GM12891 (cell line): ENCODE data around the gene TLX2.

Source experiments
- PAX5 ChIP-seq: IDR thresholded peaks from 2 replicates; pipeline ENCODE4 v1.6.1; 2011; ENCODE audit warnings: low read length, moderate library complexity, mild to moderate bottlenecking; ENCODE audit not compliant: insufficient read depth, severe bottlenecking
- POLR2A ChIP-seq: IDR thresholded peaks from 2 replicates; pipeline ENCODE4 v1.6.1; 2011; ENCODE audit warnings: low read depth, low read length, control low read depth
- POLR2AphosphoS5 ChIP-seq: IDR thresholded peaks from 2 replicates; pipeline ENCODE4 v1.6.1; 2011; ENCODE audit warnings: low read depth, low read length, control low read depth
- POU2F2 ChIP-seq: IDR thresholded peaks from 2 replicates; pipeline ENCODE4 v1.6.1; 2011; ENCODE audit warnings: low read depth, mild to moderate bottlenecking, control low read depth, low read length, moderate library complexity
- SPI1 ChIP-seq: IDR thresholded peaks from 2 replicates; pipeline ENCODE4 v1.6.1; 2011; ENCODE audit warnings: low read depth, low read length, control low read depth
- TAF1 ChIP-seq: IDR thresholded peaks from 2 replicates; pipeline ENCODE4 v1.6.1; 2011; ENCODE audit warnings: low read depth, low read length, control low read depth

GRCh38 chr2:74553892-74554819 is 39.9 kb downstream of the TLX2 start, which contains the start of the genes DOK1 and LOXL3:
- peak; percentile 8; the same call in 1 of the 2 replicates for TF ChIP-seq POLR2A
- TF ChIP-seq POLR2AphosphoS5: no peak
- TF ChIP-seq TAF1: no peak; the same call in 1 of the 2 replicates
- no peak for TF ChIP-seq POU2F2
- no peak for TF ChIP-seq PAX5
- TF ChIP-seq SPI1: 0 out of 2 replicates have a peak, but pooled peaks have one; percentile 2
